Thymus (tissue), 11 donors: ENCODE measurements around the gene P2RY11. TPM values are rescaled to one million over a fixed set of nuclear protein-coding genes. Genes with fewer than 3 reads are reported as not detected.

Experiments
- DNase-seq, 9 donors: peaks; one replicate each; pipeline ENCODE4 v3.0.0-alpha.2; 2013; ENCODE audit warnings: low spot score in 9 of 9, low read depth in 6 of 9, missing footprints in 1 of 9
- H3K27ac ChIP-seq, 2 donors: one replicate each; pipeline ENCODE4 v1.5.1; 2013; ENCODE audit warnings: control low read depth in 1 of 2, low read depth in 1 of 2, low read length in 1 of 2, mild to moderate bottlenecking in 1 of 2, moderate library complexity in 1 of 2
- H3K27me3 ChIP-seq, 2 donors: one replicate each; pipeline ENCODE4 v1.5.1; 2013; ENCODE audit warnings: low read length in 1 of 2; ENCODE audit not compliant: control insufficient read depth in 2 of 2, insufficient read depth in 1 of 2
- H3K36me3 ChIP-seq, 2 donors: one replicate each; pipeline ENCODE4 v1.5.1; 2013; ENCODE audit warnings: low read length in 1 of 2, mild to moderate bottlenecking in 1 of 2, moderate library complexity in 1 of 2; ENCODE audit not compliant: control insufficient read depth in 2 of 2, insufficient read depth in 2 of 2
- H3K4me1 ChIP-seq, 2 donors: one replicate each; pipeline ENCODE4 v1.5.1; 2013; ENCODE audit warnings: low read length in 2 of 2; ENCODE audit not compliant: control insufficient read depth in 2 of 2, insufficient read depth in 2 of 2
- H3K4me3 ChIP-seq, 2 donors: one replicate each; pipeline ENCODE4 v1.5.1; 2013; ENCODE audit warnings: low read length in 2 of 2, control low read depth in 1 of 2, mild to moderate bottlenecking in 1 of 2
- H3K9me3 ChIP-seq, 2 donors: one replicate each; pipeline ENCODE4 v1.5.1; 2013; ENCODE audit warnings: low read length in 1 of 2, mild to moderate bottlenecking in 1 of 2; ENCODE audit not compliant: control insufficient read depth in 2 of 2, insufficient read depth in 1 of 2
- WGBS: extraction: QIAGEN DNeasy Blood & Tissue Kit; methylation state at CpG from one replicate; pipeline ENCODE4 v1.1.7; 2013; 5-methylcytosine and 5-hydroxymethylcytosine counted together
- polyA plus RNA-seq: library from polyadenylated mRNA; stranded (reverse); fragments of 200-250 nt; gene quantifications from one replicate; pipeline ENCODE4 v1.2.3, GENCODE V29; 2013
- total RNA-seq: library from RNA; stranded (reverse); fragments of 120-200 nt; gene quantifications from one replicate; pipeline ENCODE4 v1.2.4, GENCODE V29; 2013
- donor health status: healthy.

Gene P2RY11
- total and polyA plus RNA-seq, 2 donors, result 5.6 to 14.5 TPM

GRCh38 chr19:10155839-10156238 lies 44.3 kb downstream of the P2RY11 start:
- Histone ChIP-seq H3K4me1 (no peaks in the 10 kb centered on the region), H3K27me3 (no peaks in the 10 kb centered on the region), H3K27ac (no peak overlapping the region), H3K4me3 (no peak overlapping the region), H3K9me3 (no peaks in the 10 kb centered on the region), H3K36me3 (peaks cover 88 to 98% of the 10 kb centered on the region in 2 donors)
- no peak for DNase-seq
- WGBS, result 97% methylated on average over 4 of the region's 4 CpGs

GRCh38 chr19:10158071-10158470 lies 46.6 kb downstream of the P2RY11 start:
- H3K27ac ChIP-seq, result no peak overlapping the region
- H3K36me3 ChIP-seq, result peaks cover 87 to 95% of the 10 kb centered on the region in 2 donors
- no peaks in the 10 kb centered on the region for H3K9me3 ChIP-seq
- DNase-seq, result no peak
- H3K4me1 ChIP-seq, result no peaks in the 10 kb centered on the region
- H3K27me3 ChIP-seq, result no peaks in the 10 kb centered on the region
- WGBS, result 98% methylated on average over 8 of the region's 8 CpGs
- no peak overlapping the region for H3K4me3 ChIP-seq

- no peak for DNase-seq
- peaks cover 91 to 96% of the 10 kb centered on the region in 2 donors for H3K36me3 ChIP-seq
- H3K4me1 ChIP-seq, result no peaks in the 10 kb centered on the region
- no peak overlapping the region for H3K4me3 ChIP-seq
- 98% methylated on average over 11 of the region's 11 CpGs for WGBS
- H3K9me3 ChIP-seq, result no peaks in the 10 kb centered on the region
- H3K27me3 ChIP-seq, result no peaks in the 10 kb centered on the region
- no peak overlapping the region for H3K27ac ChIP-seq
These were observed 47.0 kb downstream of the P2RY11 start for GRCh38 chr19:10158485-10158884.

- Histone ChIP-seq H3K9me3 (no peaks in the 10 kb centered on the region), H3K27ac (no peak overlapping the region), H3K4me1 (no peaks in the 10 kb centered on the region), H3K27me3 (no peaks in the 10 kb centered on the region), H3K4me3 (no peak overlapping the region), H3K36me3 (peaks cover 84 to 94% of the 10 kb centered on the region in 2 donors)
- DNase-seq, result no peak
- 96% methylated on average over 16 of the region's 16 CpGs for WGBS
These were observed 48.1 kb downstream of the P2RY11 start for GRCh38 chr19:10159610-10160009.

- Histone ChIP-seq H3K9me3 (no peaks in the 10 kb centered on the region), H3K27ac (no peak overlapping the region), H3K36me3 (peaks cover 84 to 88% of the 10 kb centered on the region in 2 donors), H3K4me3 (no peak overlapping the region), H3K27me3 (no peaks in the 10 kb centered on the region), H3K4me1 (no peaks in the 10 kb centered on the region)
- WGBS, result 97% methylated on average over 3 of the region's 3 CpGs
- no peak for DNase-seq
These were observed 52.0 kb downstream of the P2RY11 start for GRCh38 chr19:10163536-10163935.

Other genes with a start within 250 kb of the P2RY11 start
- gene OLFM2, start 175.2 kb upstream of the P2RY11 start, total RNA-seq, result 10.4 TPM
- gene OLFM2, start 175.2 kb upstream of the P2RY11 start, polyA plus RNA-seq, result 14.3 TPM
- gene COL5A3, start 101.2 kb upstream of the P2RY11 start, total RNA-seq, result 1.6 TPM
- gene COL5A3, start 101.2 kb upstream of the P2RY11 start, polyA plus RNA-seq, result 10.7 TPM
- not detected for gene RDH8, start 98.2 kb upstream of the P2RY11 start, total RNA-seq
- 0.14 TPM for gene RDH8, start 98.2 kb upstream of the P2RY11 start, polyA plus RNA-seq
- gene SHFL, start 25.4 kb upstream of the P2RY11 start, total RNA-seq, result 22.8 TPM
- 55.6 TPM for gene SHFL, start 25.4 kb upstream of the P2RY11 start, polyA plus RNA-seq
- 2.3 TPM for gene ANGPTL6, start 9.0 kb upstream of the P2RY11 start, total RNA-seq
- gene ANGPTL6, start 9.0 kb upstream of the P2RY11 start, polyA plus RNA-seq, result 4.7 TPM
- 31.5 TPM for gene PPAN, start 5.3 kb upstream of the P2RY11 start, total RNA-seq
- 54.9 TPM for gene PPAN, start 5.3 kb upstream of the P2RY11 start, polyA plus RNA-seq
- gene EIF3G, start 8.2 kb downstream of the P2RY11 start, total RNA-seq, result 219 TPM
- 188 TPM for gene EIF3G, start 8.2 kb downstream of the P2RY11 start, polyA plus RNA-seq
- gene DNMT1, start 83.3 kb downstream of the P2RY11 start, total RNA-seq, result 46.0 TPM
- 65.0 TPM for gene DNMT1, start 83.3 kb downstream of the P2RY11 start, polyA plus RNA-seq
- 2.7 TPM for gene S1PR2, start 119.6 kb downstream of the P2RY11 start, total RNA-seq
- 2.4 TPM for gene S1PR2, start 119.6 kb downstream of the P2RY11 start, polyA plus RNA-seq
- 35.6 TPM for gene MRPL4, start 140.5 kb downstream of the P2RY11 start, total RNA-seq
- 41.0 TPM for gene MRPL4, start 140.5 kb downstream of the P2RY11 start, polyA plus RNA-seq
- 24.6 TPM for gene ICAM1, start 159.4 kb downstream of the P2RY11 start, total RNA-seq
- 18.2 TPM for gene ICAM1, start 159.4 kb downstream of the P2RY11 start, polyA plus RNA-seq
- 3.1 TPM for gene ICAM4, start 175.3 kb downstream of the P2RY11 start, total RNA-seq
- gene ICAM4, start 175.3 kb downstream of the P2RY11 start, polyA plus RNA-seq, result 3.8 TPM
- gene ICAM5, start 178.3 kb downstream of the P2RY11 start, total RNA-seq, result 0.85 TPM
- gene ICAM5, start 178.3 kb downstream of the P2RY11 start, polyA plus RNA-seq, result 1.2 TPM
- gene ZGLP1, start 198.1 kb downstream of the P2RY11 start, total RNA-seq, result 2.3 TPM
- gene ZGLP1, start 198.1 kb downstream of the P2RY11 start, polyA plus RNA-seq, result 29.8 TPM
- gene FDX2, start 204.3 kb downstream of the P2RY11 start, total RNA-seq, result 11.9 TPM
- 18.2 TPM for gene FDX2, start 204.3 kb downstream of the P2RY11 start, polyA plus RNA-seq
- gene RAVER1, start 221.8 kb downstream of the P2RY11 start, total RNA-seq, result 5.9 TPM
- 15.4 TPM for gene RAVER1, start 221.8 kb downstream of the P2RY11 start, polyA plus RNA-seq
- 99.0 TPM for gene ICAM3, start 227.9 kb downstream of the P2RY11 start, total RNA-seq
- gene ICAM3, start 227.9 kb downstream of the P2RY11 start, polyA plus RNA-seq, result 66.2 TPM